Ishikawa (cell line): ENCODE results near the gene GPD2.

ENCODE experiments used
- CEBPB ChIP-seq: IDR thresholded peaks from 2 replicates; pipeline ENCODE4 v1.6.1; 2012
- CREB1 ChIP-seq: IDR thresholded peaks from 2 replicates; pipeline ENCODE4 v1.6.1; 2012; ENCODE audit warnings: low read depth
- EGR1 ChIP-seq: IDR thresholded peaks from 2 replicates; pipeline ENCODE4 v1.6.1; 2012
- EP300 ChIP-seq: IDR thresholded peaks from 2 replicates; pipeline ENCODE4 v1.6.1; 2012; ENCODE audit warnings: borderline replicate concordance
- FOXM1 ChIP-seq: IDR thresholded peaks from 2 replicates; pipeline ENCODE4 v1.6.1; 2012; ENCODE audit warnings: low read depth, borderline replicate concordance
- NFIC ChIP-seq: IDR thresholded peaks from 2 replicates; pipeline ENCODE4 v1.6.1; 2012
- RAD21 ChIP-seq: IDR thresholded peaks from 2 replicates; pipeline ENCODE4 v1.6.1; 2012; ENCODE audit warnings: low read depth
- TAF1 ChIP-seq: IDR thresholded peaks from 2 replicates; pipeline ENCODE4 v1.6.1; 2012; ENCODE audit warnings: low read depth, mild to moderate bottlenecking
- TCF12 ChIP-seq: IDR thresholded peaks from 2 replicates; pipeline ENCODE4 v1.6.1; 2012; ENCODE audit warnings: low read depth
- TEAD4 ChIP-seq: IDR thresholded peaks from 2 replicates; pipeline ENCODE4 v1.6.1; 2012
- YY1 ChIP-seq: IDR thresholded peaks from 2 replicates; pipeline ENCODE4 v1.6.1; 2012; ENCODE audit warnings: low read depth
- ZBTB7A ChIP-seq: IDR thresholded peaks from 2 replicates; pipeline ENCODE4 v1.6.1; 2012; ENCODE audit warnings: low read depth
- TF ChIP-seq, protein P1 (sequence below): IDR thresholded peaks from 2 replicates; pipeline ENCODE4 v1.6.1; 2012; ENCODE audit warnings: low read depth, mild to moderate bottlenecking
- TF ChIP-seq, protein P2 (sequence below): IDR thresholded peaks from 2 replicates; pipeline ENCODE4 v1.6.1; 2012
- TF ChIP-seq, protein P3 (sequence below): IDR thresholded peaks from 2 replicates; pipeline ENCODE4 v1.6.1; 2012

The GPD2 gene

DNA sequence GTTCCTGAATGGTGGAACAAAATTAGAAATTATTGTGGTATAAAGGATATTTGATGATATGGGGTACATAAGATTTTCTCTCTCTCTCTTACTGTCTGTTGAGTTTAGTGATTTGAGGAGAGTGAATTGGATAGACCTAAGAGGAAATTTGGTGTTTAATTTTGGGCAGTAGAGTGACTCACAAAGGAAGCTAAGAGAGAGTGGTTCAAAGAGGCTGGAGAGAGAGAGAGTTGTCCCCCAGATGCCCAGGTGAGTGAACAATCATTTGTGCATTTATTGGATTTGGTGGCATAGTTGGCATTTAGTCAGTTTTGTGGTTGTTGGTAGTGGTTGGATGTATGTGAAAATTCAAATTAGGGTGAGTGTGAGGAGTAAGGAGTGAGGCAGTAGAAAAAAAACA is 56.8 kb downstream of the GPD2 start:
- TF ChIP-seq FOXM1 = no peak
- TF ChIP-seq CREB1 = no peak
- no peak for TF ChIP-seq ZBTB7A
- TF ChIP-seq NFIC = no peak
- TF ChIP-seq RAD21 = no peak
- no peak for TF ChIP-seq TEAD4
- TF ChIP-seq, protein P1, sequence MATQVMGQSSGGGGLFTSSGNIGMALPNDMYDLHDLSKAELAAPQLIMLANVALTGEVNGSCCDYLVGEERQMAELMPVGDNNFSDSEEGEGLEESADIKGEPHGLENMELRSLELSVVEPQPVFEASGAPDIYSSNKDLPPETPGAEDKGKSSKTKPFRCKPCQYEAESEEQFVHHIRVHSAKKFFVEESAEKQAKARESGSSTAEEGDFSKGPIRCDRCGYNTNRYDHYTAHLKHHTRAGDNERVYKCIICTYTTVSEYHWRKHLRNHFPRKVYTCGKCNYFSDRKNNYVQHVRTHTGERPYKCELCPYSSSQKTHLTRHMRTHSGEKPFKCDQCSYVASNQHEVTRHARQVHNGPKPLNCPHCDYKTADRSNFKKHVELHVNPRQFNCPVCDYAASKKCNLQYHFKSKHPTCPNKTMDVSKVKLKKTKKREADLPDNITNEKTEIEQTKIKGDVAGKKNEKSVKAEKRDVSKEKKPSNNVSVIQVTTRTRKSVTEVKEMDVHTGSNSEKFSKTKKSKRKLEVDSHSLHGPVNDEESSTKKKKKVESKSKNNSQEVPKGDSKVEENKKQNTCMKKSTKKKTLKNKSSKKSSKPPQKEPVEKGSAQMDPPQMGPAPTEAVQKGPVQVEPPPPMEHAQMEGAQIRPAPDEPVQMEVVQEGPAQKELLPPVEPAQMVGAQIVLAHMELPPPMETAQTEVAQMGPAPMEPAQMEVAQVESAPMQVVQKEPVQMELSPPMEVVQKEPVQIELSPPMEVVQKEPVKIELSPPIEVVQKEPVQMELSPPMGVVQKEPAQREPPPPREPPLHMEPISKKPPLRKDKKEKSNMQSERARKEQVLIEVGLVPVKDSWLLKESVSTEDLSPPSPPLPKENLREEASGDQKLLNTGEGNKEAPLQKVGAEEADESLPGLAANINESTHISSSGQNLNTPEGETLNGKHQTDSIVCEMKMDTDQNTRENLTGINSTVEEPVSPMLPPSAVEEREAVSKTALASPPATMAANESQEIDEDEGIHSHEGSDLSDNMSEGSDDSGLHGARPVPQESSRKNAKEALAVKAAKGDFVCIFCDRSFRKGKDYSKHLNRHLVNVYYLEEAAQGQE = no peak
- no peak for TF ChIP-seq TCF12
- TF ChIP-seq, protein P2, sequence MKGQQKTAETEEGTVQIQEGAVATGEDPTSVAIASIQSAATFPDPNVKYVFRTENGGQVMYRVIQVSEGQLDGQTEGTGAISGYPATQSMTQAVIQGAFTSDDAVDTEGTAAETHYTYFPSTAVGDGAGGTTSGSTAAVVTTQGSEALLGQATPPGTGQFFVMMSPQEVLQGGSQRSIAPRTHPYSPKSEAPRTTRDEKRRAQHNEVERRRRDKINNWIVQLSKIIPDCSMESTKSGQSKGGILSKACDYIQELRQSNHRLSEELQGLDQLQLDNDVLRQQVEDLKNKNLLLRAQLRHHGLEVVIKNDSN = no peak
- TF ChIP-seq TAF1 = no peak
- TF ChIP-seq, protein P3, sequence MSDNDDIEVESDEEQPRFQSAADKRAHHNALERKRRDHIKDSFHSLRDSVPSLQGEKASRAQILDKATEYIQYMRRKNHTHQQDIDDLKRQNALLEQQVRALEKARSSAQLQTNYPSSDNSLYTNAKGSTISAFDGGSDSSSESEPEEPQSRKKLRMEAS = no peak
- no peak for TF ChIP-seq CEBPB
- TF ChIP-seq EP300 = no peak
- no peak for TF ChIP-seq EGR1
- TF ChIP-seq YY1 = no peak

DNA sequence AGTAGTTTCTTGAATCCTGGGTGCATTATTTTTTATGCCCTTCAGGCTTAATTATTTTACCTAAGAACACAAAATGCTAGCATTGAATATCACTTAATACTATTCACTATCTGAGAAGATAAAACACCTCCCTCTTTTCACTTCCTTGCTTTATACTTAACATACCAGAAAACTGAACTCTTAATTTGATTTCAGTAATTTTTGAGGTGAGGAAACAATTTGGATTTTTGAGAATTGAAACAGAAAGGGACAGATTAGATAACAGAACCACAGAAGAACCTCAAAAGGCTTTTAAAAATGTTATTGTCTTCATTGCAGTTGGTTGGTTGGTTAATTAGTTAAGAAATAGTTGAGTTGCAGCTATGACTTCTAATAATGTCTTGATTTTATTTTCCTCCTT is 69.5 kb downstream of the GPD2 start:
- TF ChIP-seq CREB1 (no peak), TCF12 (no peak), EGR1 (no peak), ZBTB7A (no peak), EP300 (no peak)
- TF ChIP-seq, protein P1 = no peak

DNA sequence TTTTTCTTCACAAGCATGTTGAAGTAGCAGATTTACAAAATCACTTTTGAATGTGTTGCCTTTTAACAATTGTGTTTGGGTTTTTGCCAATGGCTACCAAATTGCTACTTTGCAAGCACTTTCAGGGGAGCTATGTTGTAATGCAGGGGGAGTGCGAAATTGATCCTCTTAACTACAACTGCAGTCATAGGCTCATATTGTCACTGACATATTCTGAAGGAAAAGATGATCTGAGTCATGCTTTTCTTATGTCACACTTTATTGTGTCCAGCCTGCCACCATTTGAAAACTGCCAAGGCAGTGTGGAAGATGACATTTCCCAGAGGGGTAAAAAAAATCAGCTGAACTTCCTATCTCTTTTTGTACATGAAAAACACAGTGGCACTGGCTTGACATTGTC is 74.9 kb downstream of the GPD2 start:
- no peak for TF ChIP-seq ZBTB7A
- no peak for TF ChIP-seq EGR1
- no peak for TF ChIP-seq NFIC
- TF ChIP-seq, protein P3 = no peak
- no peak for TF ChIP-seq TEAD4
- TF ChIP-seq CREB1 = no peak
- TF ChIP-seq, protein P2 = no peak
- TF ChIP-seq TCF12 = no peak
- no peak for TF ChIP-seq TAF1
- TF ChIP-seq FOXM1 = no peak
- no peak for TF ChIP-seq EP300
- TF ChIP-seq, protein P1 = no peak
- TF ChIP-seq YY1 = no peak

DNA sequence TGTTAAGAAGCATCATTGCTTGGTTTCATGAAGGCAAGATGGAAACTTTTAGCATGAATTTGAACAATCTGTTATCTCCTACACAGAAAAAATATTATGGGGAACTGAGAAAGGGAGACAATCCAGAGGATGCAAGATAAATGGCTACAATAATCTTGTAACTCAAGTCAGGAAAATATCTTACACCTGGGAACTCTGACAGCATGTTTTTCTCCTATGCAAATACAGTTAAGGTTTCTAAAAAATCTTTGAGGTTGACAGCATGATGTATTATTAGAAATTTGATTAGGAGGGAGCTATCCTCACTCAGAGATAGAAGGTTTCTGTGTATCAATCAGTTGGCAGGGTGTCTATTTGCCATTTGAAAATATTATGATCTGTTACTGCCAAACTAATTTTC is 75.6 kb downstream of the GPD2 start:
- TF ChIP-seq RAD21 (no peak), CREB1 (no peak), CEBPB (no peak), EGR1 (no peak), FOXM1 (no peak), TAF1 (no peak), TEAD4 (no peak), ZBTB7A (no peak), TCF12 (no peak), EP300 (no peak), NFIC (no peak), YY1 (no peak)
- TF ChIP-seq, protein P1 = no peak
- TF ChIP-seq, protein P3 = no peak
- TF ChIP-seq, protein P2 = no peak
